Kidney epithelial cell (primary cell): Measurements from ENCODE around the gene ATAT1. TPM values are rescaled to one million over a fixed set of nuclear protein-coding genes. Genes with fewer than 3 reads are reported as not detected.
"Not testable (repeated sequence)": the region's sequence is repeated elsewhere in the genome, so short reads cannot be mapped to it uniquely, and the experiment has no call there.

Experiments used
- DNase-seq: peaks from one replicate; pipeline ENCODE4 v3.0.0-alpha.2; 2010; ENCODE audit warnings: low read depth
- H3K27me3 ChIP-seq: 2 replicates; pipeline ENCODE4 v1.6.0; 2011; ENCODE audit warnings: low read length; ENCODE audit not compliant: control insufficient read depth, insufficient read depth
- H3K36me3 ChIP-seq: 2 replicates; pipeline ENCODE4 v1.5.1; 2011; ENCODE audit warnings: low read length; ENCODE audit not compliant: control insufficient read depth, insufficient read depth
- H3K4me3 ChIP-seq: 2 replicates; pipeline ENCODE4 v1.5.1; 2011; ENCODE audit warnings: low read depth, mild to moderate bottlenecking, control low read depth, low read length
- total RNA-seq: library from RNA; depleted of rRNA; stranded (reverse); fragments of >200 nt; gene quantifications from 2 replicates; pipeline ENCODE4 v1.2.3, GENCODE V29; 2015
- TF ChIP-seq, protein P1 (sequence below): IDR thresholded peaks from 2 replicates; pipeline ENCODE4 v1.5.1; 2011; ENCODE audit warnings: mild to moderate bottlenecking, moderate library complexity, low read length, control low read depth, inconsistent platforms; ENCODE audit not compliant: insufficient read depth, poor library complexity, severe bottlenecking

ATAT1 gene
- total RNA-seq, 1 donor from 2014 or later = 8.5 TPM

GRCh38 chr6:30591008-30591407, 35.7 kb upstream of the ATAT1 start:
- Histone ChIP-seq H3K27me3 (no peaks in the 10 kb centered on the region), H3K4me3 (no peak overlapping the region), H3K36me3 (peaks cover 1% of the 10 kb centered on the region)
- TF ChIP-seq, protein P1, sequence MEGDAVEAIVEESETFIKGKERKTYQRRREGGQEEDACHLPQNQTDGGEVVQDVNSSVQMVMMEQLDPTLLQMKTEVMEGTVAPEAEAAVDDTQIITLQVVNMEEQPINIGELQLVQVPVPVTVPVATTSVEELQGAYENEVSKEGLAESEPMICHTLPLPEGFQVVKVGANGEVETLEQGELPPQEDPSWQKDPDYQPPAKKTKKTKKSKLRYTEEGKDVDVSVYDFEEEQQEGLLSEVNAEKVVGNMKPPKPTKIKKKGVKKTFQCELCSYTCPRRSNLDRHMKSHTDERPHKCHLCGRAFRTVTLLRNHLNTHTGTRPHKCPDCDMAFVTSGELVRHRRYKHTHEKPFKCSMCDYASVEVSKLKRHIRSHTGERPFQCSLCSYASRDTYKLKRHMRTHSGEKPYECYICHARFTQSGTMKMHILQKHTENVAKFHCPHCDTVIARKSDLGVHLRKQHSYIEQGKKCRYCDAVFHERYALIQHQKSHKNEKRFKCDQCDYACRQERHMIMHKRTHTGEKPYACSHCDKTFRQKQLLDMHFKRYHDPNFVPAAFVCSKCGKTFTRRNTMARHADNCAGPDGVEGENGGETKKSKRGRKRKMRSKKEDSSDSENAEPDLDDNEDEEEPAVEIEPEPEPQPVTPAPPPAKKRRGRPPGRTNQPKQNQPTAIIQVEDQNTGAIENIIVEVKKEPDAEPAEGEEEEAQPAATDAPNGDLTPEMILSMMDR = no peak
- DNase-seq = peak; percentile 28

- H3K36me3 ChIP-seq = peaks cover 1% of the 10 kb centered on the region
- no peak for DNase-seq
- TF ChIP-seq, protein P1 = no peak
- no peaks in the 10 kb centered on the region for H3K27me3 ChIP-seq
- H3K4me3 ChIP-seq = no peak overlapping the region
These were observed 34.4 kb upstream of the ATAT1 start for GRCh38 chr6:30592287-30592686.

- DNase-seq, H3K27me3 ChIP-seq, H3K4me3 ChIP-seq, H3K36me3 ChIP-seq: not testable (repeated sequence)
- TF ChIP-seq, protein P1 = peak; percentile 66
These were observed 29.1 kb upstream of the ATAT1 start for GRCh38 chr6:30597315-30598144.

DNA sequence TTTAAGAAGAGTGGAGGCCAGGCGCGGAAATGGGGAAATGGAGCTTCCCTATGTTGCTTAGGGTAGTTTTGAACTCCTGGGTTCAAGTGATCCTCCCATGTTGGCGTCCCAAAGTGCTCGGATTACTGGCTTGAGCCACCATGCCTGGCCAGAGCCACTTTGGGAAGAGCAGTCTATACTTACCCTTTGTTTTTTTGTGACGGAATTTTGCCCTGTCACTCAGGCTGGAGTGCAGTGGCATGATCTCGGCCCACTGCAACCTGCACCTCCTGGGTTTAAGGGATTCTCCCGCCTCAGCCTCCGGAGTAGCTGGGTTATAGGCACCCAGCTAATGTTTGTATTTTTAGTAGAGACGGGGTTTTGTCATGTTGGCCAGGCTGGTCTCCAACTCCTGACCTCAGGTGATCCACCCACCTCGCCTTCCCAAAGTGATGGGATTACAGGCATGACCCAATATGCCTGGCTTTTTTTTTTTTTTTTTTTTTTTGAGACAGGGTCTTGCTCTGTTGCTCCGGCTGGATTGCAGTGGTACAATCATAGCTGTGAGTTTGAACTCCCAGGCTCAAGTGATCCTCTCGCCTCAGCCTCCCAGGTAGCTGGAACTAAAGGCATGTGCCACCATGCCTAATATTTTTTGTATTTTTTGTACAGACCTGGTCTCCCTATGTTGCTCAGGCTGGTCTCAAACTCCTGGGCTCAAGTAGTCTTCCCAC, 27.6 kb upstream of the ATAT1 start:
- TF ChIP-seq, protein P1 = no peak
- no peak for DNase-seq
- Histone ChIP-seq H3K27me3 (no peaks in the 10 kb centered on the region), H3K4me3 (no peak overlapping the region), H3K36me3 (peaks cover 6% of the 10 kb centered on the region)

GRCh38 chr6:30599625-30600324, 26.9 kb upstream of the ATAT1 start:
- no peak for DNase-seq
- TF ChIP-seq, protein P1 = no peak
- no peaks in the 10 kb centered on the region for H3K27me3 ChIP-seq
- peaks cover 7% of the 10 kb centered on the region for H3K36me3 ChIP-seq
- no peak overlapping the region for H3K4me3 ChIP-seq
